Activated naive CD8-positive, alpha-beta T cell treated with anti-CD3 and anti-CD28 coated beads, Interleukin-2, amount 50 U/mL, for 16 hours (primary cell): ENCODE results near the gene VTN.

Experiments
- DNase-seq: peaks from one replicate; pipeline ENCODE4 v3.0.0-alpha.2; 2020; ENCODE audit warnings: low read depth, low spot score

Gene VTN

DNA sequence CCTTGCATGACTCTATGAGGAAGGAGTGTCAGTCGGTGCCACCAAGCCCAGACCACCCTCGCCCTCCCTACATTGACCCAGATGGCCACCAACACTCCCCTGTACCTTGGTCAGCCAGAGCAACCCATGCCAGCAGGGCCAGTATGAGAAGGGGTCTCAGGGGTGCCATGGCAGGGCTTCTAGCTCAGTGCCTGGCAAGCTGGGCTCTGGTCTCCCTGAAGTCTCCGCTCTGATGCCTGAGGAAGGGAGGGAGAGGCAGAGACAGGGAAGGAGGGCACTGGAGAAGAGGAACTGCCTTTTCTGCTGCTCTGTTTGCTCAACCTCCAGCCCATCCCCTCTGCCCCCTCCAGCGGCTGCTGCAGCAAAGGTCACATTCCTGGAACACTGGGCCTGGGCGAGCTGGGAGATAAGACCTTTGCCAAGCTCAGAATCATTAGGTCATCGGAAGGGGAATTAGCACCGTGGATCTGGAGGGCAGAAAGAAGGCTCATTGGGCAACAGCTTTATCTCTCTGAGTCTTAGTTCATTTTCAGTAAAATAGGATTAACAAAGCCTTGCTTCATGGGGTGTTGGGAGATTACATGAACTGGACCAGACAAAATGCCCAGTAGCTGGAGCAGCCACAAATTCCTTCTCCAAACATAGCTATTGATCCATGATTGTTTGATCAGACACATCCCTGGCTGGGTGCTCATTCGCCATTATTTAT is at the start of gene VTN:
VTN (minus strand) TSS at position 273 of the 709 bp plus-strand sequence; CDS start at position 169, 104 bp downstream.
- DNase-seq: no peak

- DNase-seq: no peak
Measured at GRCh38 chr17:28416703-28417311, 46.7 kb upstream of the VTN start.

DNA sequence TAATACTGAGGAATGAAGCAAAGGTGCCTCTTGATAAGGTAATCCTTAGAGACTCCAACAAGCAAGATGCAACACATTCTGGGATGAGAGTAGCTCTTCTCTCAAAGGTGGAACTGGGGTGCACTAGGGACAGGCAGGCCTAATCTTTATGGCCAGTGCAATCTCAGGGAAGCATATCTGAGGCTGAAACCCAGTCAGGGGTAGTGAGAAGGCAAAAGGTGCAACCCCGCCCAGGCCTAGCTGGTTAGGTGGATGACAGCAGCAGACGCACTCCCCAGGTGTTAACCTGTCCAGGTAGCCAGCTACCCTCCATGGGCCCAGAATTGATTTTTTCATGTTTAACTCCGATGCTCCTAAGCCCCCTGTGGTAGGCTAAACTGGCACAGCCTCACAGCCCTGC is 45.8 kb upstream of the VTN start:
- DNase-seq: no peak

- no peak for DNase-seq
Measured at GRCh38 chr17:28413804-28414203, 43.7 kb upstream of the VTN start.

DNA sequence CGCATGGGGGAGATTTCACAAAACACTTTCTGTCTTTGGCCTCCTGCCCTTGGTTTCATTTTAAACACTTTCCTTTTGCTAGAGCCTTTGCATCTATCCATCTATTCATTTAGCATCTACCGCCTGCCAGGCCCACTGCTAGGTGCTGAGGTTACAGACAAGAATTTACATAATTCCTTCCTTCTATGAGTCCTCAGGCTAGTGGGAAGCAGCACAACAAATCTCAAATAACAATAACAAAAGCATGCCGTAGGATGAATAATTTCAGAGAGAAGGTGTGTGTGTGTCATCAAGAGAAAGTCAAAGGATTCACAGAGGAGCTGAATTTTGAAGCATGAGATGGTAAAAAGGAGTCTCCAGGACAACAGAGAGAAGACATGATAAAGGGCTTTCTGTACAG is 42.0 kb upstream of the VTN start:
- no peak for DNase-seq

DNA sequence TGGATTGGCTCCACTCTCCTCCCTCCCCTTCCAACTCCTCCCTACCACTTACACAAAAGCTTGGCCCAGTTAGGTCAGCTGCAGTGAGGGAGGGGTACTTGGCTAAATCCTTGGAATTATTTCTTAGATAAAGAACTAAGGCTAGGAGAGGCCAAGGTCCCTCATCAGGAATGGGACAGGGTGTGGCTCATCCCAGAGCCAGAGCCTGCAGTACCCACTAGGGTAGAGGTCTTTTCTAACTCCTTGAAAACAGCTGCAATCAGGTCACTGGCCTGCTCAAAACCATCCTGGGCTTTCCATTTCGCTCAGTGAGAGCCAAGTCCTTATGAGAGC is 37.8 kb upstream of the VTN start:
- no peak for DNase-seq

GRCh38 chr17:28407130-28407973 is 37.2 kb upstream of the VTN start:
- no peak for DNase-seq

DNA sequence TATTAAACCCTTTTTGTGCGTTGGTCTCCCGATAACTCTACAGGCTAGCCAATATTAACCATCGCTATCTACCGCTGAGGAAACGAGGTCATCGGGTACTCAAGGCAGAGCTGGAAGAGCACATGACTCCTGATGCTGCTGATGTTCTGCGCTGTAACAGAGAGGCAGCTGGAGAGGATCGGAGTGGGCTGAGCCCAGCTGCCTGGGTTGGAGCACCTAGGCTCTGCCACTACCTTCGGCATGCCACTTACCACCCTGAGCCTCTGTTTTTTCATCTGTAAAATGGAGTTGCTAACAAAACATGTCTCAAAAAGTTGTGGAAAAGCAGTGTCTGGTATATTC is 36.3 kb upstream of the VTN start:
- DNase-seq: no peak

DNA sequence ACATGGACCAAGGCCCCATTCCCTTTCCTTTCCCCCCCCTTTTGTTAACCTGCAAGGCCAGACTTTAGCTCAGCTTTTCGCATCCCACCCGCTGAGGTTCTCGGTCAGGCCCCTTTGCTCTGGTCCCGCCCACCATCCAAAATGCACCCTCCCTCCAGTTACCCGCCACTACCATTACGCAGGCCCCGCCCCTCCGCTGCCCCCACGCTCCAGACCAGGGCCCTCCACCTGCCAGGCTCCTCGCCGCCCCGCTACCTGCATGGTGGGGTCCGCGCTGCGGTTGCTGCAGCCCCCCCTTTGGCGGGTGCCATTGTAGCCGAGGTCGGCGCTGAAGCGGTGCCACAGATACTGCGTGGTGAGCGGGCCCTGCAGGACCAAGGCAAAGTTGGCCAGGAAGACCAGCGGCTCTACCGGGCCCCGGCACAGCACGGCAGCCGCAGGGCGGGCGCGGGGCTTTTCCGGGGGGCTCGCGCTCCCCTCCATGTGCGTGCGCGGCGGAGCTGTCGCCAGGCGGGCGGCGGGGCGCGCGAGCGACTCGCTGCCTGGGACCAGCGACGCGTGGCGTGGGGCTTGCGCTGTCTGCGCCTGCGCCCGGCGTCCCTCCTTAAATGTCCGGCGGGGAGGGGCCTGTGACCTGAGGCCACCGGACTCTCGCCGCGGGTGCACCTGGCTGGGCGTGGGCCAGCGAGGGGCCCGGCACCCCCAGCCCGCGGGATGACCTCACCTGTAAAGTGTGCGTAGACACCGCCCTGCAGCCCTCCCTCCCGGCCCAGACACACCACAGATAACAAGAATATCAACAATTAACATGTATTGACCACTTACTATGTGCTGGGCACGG is 35.7 kb upstream of the VTN start, which contains the start of gene SLC46A1:
SLC46A1 (minus strand) TSS at position 581 of the 841 bp plus-strand sequence; CDS start at position 483, 98 bp downstream.
- DNase-seq: peak; percentile 53

DNA sequence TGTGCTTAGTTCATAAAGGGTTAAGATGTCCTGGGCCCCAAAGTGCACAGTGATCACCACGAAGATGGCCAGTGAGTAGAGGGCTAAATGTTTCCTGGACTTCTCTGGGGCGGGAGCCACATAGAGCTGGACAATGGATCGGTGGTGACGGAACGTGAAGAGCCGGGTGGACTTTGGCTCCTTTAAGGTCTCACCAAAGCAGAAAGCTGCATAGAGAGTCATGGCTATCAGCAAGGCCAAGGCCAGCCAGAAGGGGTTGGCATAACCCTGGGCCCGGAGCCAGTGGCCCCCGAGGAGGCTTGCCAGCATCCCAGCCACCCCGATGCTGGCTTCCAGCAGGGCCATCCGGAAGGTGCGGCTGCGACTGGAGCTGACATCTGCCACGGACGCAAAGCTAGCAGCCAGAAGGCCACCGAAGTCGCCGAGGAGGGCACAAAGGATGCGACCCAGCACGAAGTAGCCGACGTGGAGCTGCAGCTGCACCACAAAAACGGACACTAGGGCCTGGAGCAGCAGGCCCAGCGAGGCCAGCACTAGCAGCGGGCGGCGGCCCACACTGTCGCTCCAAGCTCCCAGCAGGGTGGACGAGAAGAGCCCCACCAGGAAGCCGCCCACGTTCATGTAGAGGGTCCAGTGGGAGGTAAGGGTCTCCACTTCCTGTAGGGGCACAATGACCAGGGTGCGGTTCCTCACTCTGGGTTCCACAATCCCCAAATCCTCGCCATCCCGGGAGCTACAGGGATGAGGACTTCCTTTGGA is 34.9 kb upstream of the VTN start:
- DNase-seq: no peak

GRCh38 chr17:28404461-28404811 is 34.3 kb upstream of the VTN start:
- no peak for DNase-seq

- DNase-seq: no peak
Measured at GRCh38 chr17:28404007-28404406, 33.9 kb upstream of the VTN start.

DNA sequence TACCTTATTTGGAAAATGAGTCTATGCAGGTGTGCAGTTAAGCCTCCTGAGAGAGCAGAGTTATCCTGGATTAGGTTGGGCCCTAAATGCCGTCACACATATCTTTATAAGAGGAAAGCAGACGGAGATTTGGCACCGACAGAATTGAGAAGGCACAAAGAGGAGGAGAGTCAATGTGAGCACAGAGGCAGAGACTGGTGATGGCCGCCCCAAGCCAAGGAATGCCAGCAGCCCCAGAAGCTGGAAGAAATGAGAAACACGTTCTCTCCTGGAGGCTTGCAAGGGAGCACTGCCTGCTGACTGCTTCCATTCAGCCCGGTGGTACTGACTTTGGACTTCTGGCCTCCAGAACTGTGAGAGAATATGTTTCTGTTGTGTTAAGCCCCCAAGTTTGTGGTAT is 32.7 kb upstream of the VTN start:
- DNase-seq: no peak

DNA sequence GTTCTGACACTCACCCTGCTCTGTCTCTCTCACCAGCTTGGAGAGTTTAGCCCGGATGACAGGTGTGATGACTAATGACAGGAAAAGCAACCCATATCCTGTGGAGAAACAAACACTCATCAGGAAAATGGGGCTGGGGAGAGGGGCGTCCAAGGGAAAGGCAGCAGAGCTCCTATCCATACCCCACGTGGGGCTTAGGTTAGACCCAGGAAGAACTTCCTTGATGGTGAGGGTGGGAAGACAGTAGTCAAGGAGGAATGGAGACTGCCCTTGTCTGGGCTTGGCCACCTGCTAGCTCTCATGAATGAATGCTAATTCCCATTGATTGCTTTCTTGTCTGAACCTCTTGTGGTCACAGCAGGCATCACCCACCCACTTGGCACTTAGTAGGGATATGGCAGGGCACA is 32.1 kb upstream of the VTN start:
- no peak for DNase-seq

DNA sequence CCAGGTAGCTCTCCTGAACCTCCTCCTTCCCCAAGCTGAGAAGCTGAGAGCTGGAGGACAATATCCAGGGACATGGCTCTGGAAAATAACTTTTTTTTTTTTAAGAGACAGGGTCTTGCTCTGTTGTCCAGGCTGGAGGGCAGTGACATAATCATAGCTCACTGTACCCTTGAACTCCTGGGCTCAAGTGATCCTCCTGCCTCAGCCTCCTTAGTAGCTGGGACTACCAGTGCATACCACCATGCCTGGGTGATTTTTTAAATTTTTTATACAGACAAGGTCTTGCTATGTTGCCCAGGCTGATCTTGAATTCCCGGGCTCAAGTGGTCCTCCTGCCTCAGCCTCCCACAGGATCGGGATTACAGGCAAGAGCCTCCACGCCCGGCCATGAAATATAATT is 29.7 kb upstream of the VTN start:
- DNase-seq: no peak

- no peak for DNase-seq
Measured at GRCh38 chr17:28398280-28398981, 28.3 kb upstream of the VTN start.

- no peak for DNase-seq
Measured at GRCh38 chr17:28397687-28398279, 27.7 kb upstream of the VTN start.

DNA sequence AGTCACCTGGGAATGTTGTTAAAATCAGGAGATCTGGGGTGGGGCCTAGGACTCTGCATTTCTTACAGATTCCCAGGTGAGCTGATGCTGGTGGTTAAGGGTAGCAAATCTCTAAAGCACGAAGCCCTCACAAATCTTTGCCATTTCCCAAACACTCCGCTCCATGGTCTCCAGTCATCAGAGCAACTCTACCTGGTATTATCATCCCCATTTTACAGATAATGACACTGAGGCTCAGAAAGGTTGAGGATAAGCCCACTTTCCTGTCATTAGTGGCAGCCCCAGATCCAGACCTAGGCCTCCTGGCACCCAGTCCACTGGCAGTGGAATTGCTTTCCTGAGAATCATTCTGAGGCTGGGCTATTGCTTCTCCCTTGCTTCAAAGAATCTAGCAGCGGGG is 27.2 kb upstream of the VTN start:
- no peak for DNase-seq

DNA sequence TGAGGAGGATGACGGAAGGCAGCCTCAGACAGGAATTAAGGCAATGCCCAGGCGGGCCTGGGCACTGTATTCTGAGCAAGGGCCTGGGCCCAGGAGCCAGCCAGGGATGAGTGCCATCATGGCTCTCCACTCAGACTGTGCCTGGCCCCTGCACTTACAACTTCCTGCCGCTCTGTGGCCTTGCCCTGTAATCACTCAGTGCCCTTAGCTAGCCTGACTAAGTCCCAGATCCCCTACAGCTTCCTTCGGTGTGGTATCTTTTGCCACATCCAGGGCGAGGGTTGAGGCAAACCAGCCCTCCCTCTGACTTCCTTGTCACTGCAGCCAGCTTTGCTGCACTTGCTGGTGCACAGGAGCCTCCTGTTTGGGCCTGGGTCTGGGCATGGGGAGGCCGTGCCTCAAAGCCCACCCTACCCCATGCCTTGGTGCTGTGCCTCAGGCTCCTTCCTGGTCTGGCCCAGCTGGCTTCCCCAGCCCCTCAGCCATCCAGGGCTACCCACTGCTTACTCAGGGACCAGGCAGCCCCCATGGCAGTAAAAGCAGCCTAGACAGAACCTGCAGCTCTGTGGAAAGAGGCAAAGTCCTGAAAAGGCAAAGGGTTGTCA is 26.6 kb upstream of the VTN start:
- no peak for DNase-seq

DNA sequence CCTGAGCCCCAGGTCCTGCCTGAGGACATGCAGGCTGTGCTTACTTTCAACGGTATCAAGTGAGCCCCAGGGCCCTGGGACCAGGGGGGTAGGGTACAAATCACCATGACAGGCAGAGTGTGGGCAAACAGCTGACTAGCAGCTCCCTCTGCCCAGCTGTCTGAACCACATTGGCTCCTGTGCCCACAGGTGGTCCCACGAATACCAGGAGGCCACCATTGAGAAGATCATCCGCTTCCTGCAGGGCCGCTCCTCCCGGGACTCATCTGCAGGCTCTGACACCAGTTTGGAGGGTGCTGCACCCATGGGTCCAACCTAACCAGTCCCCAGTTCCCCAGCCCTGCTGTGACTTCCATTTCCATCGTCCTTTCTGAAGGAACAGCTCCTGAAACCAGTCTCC is 25.9 kb upstream of the VTN start:
- DNase-seq: no peak
